CD4-positive, CD25-positive, alpha-beta regulatory T cell (primary cell): ENCODE results near the gene PLSCR5. TPM values are rescaled to one million over a fixed set of nuclear protein-coding genes. Genes with fewer than 3 reads are reported as not detected.

ENCODE experiments used
- ATAC-seq, 2 donors: fragments of 150-1000 bp; cut with Tn5 transposase; one replicate each; pipeline ENCODE4 v1.10.0; 2021; ENCODE audit warnings: low read depth in 2 of 2, moderate number of reproducible peaks in 2 of 2, moderate library complexity in 1 of 2
- DNase-seq, 3 donors: peaks; one replicate each; pipeline versions ENCODE4 v3.0.0 to v3.0.0-alpha.2; 2012 to 2022; ENCODE audit warnings: mixed read lengths in 1 of 3
- H3K27ac ChIP-seq: one replicate; pipeline ENCODE4 v1.7.0; 2013; ENCODE audit warnings: mild to moderate bottlenecking, low read length; ENCODE audit not compliant: insufficient read depth, poor library complexity, severe bottlenecking
- H3K27me3 ChIP-seq: one replicate; pipeline ENCODE4 v1.7.0; 2013; ENCODE audit warnings: low read length; ENCODE audit not compliant: control insufficient read depth, insufficient read depth
- H3K36me3 ChIP-seq: one replicate; pipeline ENCODE4 v1.7.0; 2013; ENCODE audit warnings: mild to moderate bottlenecking, low read length, moderate library complexity; ENCODE audit not compliant: control insufficient read depth, insufficient read depth
- H3K4me1 ChIP-seq: 2 replicates; pipeline ENCODE4 v1.7.0; 2013; ENCODE audit warnings: mild to moderate bottlenecking, low read length; ENCODE audit not compliant: insufficient read depth, control insufficient read depth, poor library complexity, severe bottlenecking
- H3K4me3 ChIP-seq: one replicate; pipeline ENCODE4 v1.7.0; 2013; ENCODE audit warnings: low read depth, mild to moderate bottlenecking, low read length, moderate library complexity
- H3K9me3 ChIP-seq, 2 experiments: 1 replicate in 1 of 2; 2 replicates in 1 of 2; pipeline ENCODE4 v1.7.0; 2013; ENCODE audit warnings: low read length in 2 of 2, mild to moderate bottlenecking in 1 of 2, moderate library complexity in 1 of 2; ENCODE audit not compliant: control insufficient read depth in 2 of 2
- H3K27ac Mint-ChIP-seq, 3 donors: one replicate each; pipeline ENCODE4 v1.8.0; 2020 to 2022; ENCODE audit warnings: mild to moderate bottlenecking in 3 of 3, mixed read lengths in 3 of 3, moderate library complexity in 2 of 3
- H3K27me3 Mint-ChIP-seq: one replicate; pipeline ENCODE4 v1.8.0; 2022; ENCODE audit warnings: mild to moderate bottlenecking, mixed read lengths
- H3K36me3 Mint-ChIP-seq: one replicate; pipeline ENCODE4 v1.8.0; 2020; ENCODE audit warnings: mixed read lengths
- H3K4me1 Mint-ChIP-seq, 4 donors: one replicate each; pipeline ENCODE4 v1.8.0; 2020 to 2022; ENCODE audit warnings: mixed read lengths in 4 of 4, mild to moderate bottlenecking in 1 of 4
- H3K4me3 Mint-ChIP-seq, 4 donors: one replicate each; pipeline ENCODE4 v1.8.0; 2020 to 2022; ENCODE audit warnings: mild to moderate bottlenecking in 4 of 4, mixed read lengths in 4 of 4, moderate library complexity in 3 of 4
- H3K9me3 Mint-ChIP-seq, 7 donors: one replicate each; pipeline ENCODE4 v1.8.0; 2020 to 2022; ENCODE audit warnings: mixed read lengths in 7 of 7, mild to moderate bottlenecking in 3 of 7, moderate library complexity in 2 of 7
- polyA plus RNA-seq, 4 donors: library from polyadenylated mRNA; unstranded; fragments of 300-500 nt; fragmentation: Illumina TruSeq; gene quantifications; one replicate each; pipeline ENCODE4 v1.2.3, GENCODE V29; 2021
- total RNA-seq: library from RNA; stranded (reverse); gene quantifications from one replicate; pipeline ENCODE4 v1.2.3, GENCODE V29; 2022

The PLSCR5 gene
- total and polyA plus RNA-seq, 5 donors from 2014 or later, result not detected

DNA sequence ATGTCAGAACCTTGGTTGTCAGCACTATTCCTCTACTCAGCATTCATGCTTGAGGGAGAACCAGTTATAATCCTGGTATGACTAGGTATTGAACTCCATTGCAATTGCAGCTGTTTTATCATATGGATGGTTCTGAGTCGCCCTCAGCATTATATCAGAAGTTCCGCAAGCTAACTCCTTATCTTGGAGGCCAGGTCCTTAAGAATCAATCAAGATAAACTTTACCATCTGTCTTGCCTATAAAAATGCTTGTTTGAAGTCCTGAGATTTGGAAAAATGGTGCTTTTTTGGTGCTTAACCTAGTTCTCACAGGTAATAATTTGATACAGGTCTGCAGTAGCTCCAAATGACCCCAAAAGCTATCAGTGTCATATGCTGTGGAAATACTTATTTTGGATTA, 44.5 kb downstream of the PLSCR5 start:
- Histone ChIP-seq H3K27ac (no peak overlapping the region), H3K9me3 (no peaks in the 10 kb centered on the region), H3K4me1 (no peaks in the 10 kb centered on the region), H3K27me3 (peaks cover 2% of the 10 kb centered on the region), H3K36me3 (no peaks in the 10 kb centered on the region), H3K4me3 (no peak overlapping the region)
- H3K27me3 Mint-ChIP-seq, result peaks cover 9% of the 10 kb centered on the region
- ATAC-seq (no peak), DNase-seq (no peak)
- no peak overlapping the region for H3K4me3 Mint-ChIP-seq
- H3K9me3 Mint-ChIP-seq, result peaks cover 0 to 1% (median 0%) of the 10 kb centered on the region in 7 donors
- no peaks in the 10 kb centered on the region for H3K4me1 Mint-ChIP-seq
- no peak overlapping the region for H3K27ac Mint-ChIP-seq
- H3K36me3 Mint-ChIP-seq, result no peaks in the 10 kb centered on the region

DNA sequence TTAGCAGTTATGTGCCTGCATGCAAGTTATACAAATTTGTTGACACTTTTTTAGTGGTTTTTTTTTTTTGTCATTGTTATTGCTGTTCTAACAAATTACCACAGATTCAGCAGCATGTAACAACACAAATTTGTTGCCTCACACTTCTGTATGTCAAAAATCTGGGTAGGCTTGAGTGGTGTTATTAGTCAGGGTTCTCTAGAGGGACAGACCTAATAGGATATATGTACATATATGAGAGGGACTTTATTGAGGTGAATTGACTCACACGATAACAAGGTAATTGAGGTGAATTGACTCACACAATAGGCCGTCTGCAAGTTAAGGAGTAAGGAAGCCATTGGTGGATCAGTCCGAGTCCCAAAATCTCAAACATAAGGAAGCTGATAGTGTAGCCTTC, 45.8 kb downstream of the PLSCR5 start:
- Mint-ChIP-seq H3K27me3 (peaks cover 9% of the 10 kb centered on the region), H3K4me3 (no peak overlapping the region), H3K27ac (no peak overlapping the region), H3K36me3 (no peaks in the 10 kb centered on the region), H3K4me1 (no peaks in the 10 kb centered on the region), H3K9me3 (peaks cover 0 to 1% (median 0%) of the 10 kb centered on the region in 7 donors)
- ATAC-seq (no peak), DNase-seq (no peak)
- Histone ChIP-seq H3K9me3 (no peaks in the 10 kb centered on the region), H3K36me3 (no peaks in the 10 kb centered on the region), H3K27ac (no peak overlapping the region), H3K4me1 (no peaks in the 10 kb centered on the region), H3K4me3 (no peak overlapping the region), H3K27me3 (peaks cover 2% of the 10 kb centered on the region)

DNA sequence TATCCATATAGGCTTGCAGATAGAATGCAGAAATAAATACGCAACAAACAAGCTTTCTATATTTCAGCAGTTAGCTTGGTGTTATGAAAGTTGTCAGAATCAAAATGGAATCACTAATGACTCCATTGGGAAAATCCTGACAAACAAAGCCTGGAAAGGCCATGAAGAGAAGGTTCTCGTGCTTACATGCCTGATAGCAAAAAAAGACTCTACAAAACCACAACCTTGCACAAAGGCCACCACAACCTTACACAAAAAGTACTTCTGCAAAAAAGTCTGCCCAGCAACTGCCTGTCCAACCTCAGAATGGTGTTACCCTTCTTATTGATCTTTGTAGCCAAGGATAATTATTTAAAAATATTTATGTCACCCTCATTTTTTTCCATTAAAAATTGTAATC, 46.4 kb downstream of the PLSCR5 start:
- H3K4me1 Mint-ChIP-seq, result no peaks in the 10 kb centered on the region

DNA sequence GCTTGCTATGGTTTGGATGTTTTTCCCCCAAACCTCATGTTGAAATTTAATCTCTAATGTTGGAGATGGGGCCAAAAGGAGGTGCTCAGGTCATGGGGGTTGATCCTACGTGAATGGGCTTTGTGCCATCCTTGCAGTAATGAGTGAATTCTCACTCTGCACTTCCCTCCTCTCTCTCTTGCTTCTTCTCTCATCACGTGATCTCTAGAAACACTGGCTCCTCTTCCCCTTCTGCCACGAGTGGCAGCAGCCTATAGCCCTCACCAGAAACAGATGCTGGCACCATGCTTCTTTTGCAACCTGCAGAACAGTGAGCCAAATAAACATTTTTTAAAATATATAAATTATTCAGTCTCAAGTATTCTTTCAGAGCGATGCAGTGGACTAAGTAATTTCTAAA, 47.4 kb downstream of the PLSCR5 start:
- no peak overlapping the region for H3K4me3 Mint-ChIP-seq
- H3K4me1 Mint-ChIP-seq, result no peaks in the 10 kb centered on the region
- no peaks in the 10 kb centered on the region for H3K9me3 ChIP-seq
- no peaks in the 10 kb centered on the region for H3K36me3 ChIP-seq
- H3K4me3 ChIP-seq, result no peak overlapping the region
- no peak overlapping the region for H3K27ac ChIP-seq
- H3K27me3 Mint-ChIP-seq, result peaks cover 4% of the 10 kb centered on the region
- no peaks in the 10 kb centered on the region for H3K36me3 Mint-ChIP-seq
- no peaks in the 10 kb centered on the region for H3K4me1 ChIP-seq
- H3K27ac Mint-ChIP-seq, result no peak overlapping the region
- no peak for DNase-seq
- no peak for ATAC-seq
- peaks cover 0 to 1% (median 0%) of the 10 kb centered on the region in 7 donors for H3K9me3 Mint-ChIP-seq
- peaks cover 2% of the 10 kb centered on the region for H3K27me3 ChIP-seq

More for the DNA sequence above, 46.4 kb downstream of the PLSCR5 start:
- no peak overlapping the region for H3K27ac ChIP-seq
- Mint-ChIP-seq H3K36me3 (no peaks in the 10 kb centered on the region), H3K9me3 (peaks cover 0 to 1% (median 0%) of the 10 kb centered on the region in 7 donors), H3K4me3 (no peak overlapping the region), H3K27ac (no peak overlapping the region), H3K27me3 (peaks cover 9% of the 10 kb centered on the region)
- no peaks in the 10 kb centered on the region for H3K36me3 ChIP-seq
- H3K9me3 ChIP-seq, result no peaks in the 10 kb centered on the region
- H3K27me3 ChIP-seq, result peaks cover 2% of the 10 kb centered on the region
- no peak for ATAC-seq
- no peak overlapping the region for H3K4me3 ChIP-seq
- no peak for DNase-seq
- no peaks in the 10 kb centered on the region for H3K4me1 ChIP-seq

DNA sequence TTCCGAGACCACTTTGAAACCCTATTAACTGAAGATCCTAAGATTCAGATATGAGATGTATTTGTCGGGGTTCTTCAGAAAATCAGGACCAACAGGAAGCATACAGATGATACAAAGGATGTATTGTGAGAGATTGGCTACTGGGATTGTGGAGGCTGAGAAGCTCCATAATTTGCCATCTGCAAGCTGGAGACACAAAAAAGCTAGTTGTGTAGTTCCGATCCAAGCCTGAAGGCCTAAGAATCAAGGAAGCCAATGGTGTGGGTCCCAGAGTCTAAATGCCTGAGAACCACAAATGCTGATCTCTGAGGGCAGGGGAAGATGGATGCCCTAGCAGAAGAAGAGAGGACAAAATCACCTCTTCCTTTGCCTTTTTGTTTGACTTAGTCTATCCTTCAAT, 49.8 kb downstream of the PLSCR5 start:
- Histone ChIP-seq H3K27me3 (peaks cover 2% of the 10 kb centered on the region), H3K9me3 (no peaks in the 10 kb centered on the region), H3K27ac (no peak overlapping the region), H3K4me3 (no peak overlapping the region), H3K36me3 (no peaks in the 10 kb centered on the region), H3K4me1 (no peaks in the 10 kb centered on the region)
- H3K27me3 Mint-ChIP-seq, result peaks cover 3% of the 10 kb centered on the region
- H3K36me3 Mint-ChIP-seq, result no peaks in the 10 kb centered on the region
- peaks cover 0 to 1% (median 0%) of the 10 kb centered on the region in 7 donors for H3K9me3 Mint-ChIP-seq
- H3K27ac Mint-ChIP-seq, result no peak overlapping the region
- peaks cover 0 to 8% (median 5%) of the 10 kb centered on the region in 4 donors for H3K4me1 Mint-ChIP-seq
- DNase-seq (no peak), ATAC-seq (no peak)
- no peak overlapping the region for H3K4me3 Mint-ChIP-seq

DNA sequence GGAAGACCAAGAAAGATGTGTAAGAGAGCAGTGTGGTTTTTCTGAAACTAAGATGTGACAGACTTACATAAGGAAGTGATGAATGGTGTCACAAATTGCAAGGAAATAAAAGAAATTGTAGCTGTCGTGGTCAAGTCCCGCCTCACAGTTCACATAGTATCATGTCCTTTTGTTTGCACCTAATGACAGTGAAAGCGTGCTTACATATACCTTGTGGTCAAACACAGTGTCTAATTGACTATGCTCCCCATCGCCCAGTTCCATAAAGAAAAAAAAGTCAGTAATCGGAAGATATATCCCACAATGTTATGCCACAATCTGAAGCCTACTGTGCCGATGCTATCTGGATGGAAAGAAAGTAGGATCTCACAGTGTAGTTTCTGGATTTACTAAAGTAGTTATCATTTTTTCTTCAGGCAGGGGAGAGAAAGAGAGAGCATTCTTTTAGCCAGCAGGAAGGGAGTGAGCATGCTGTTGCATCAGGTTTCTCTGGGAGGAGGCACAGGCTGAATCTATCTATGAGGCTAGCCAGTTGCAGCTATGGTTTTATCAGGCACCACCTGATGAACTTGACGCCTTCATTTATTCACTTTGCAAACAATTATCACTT, 50.9 kb downstream of the PLSCR5 start:
- H3K27me3 Mint-ChIP-seq, result peaks cover 5% of the 10 kb centered on the region
- no peak for DNase-seq
- Histone ChIP-seq H3K27me3 (peaks cover 2% of the 10 kb centered on the region), H3K4me3 (no peak overlapping the region), H3K4me1 (no peaks in the 10 kb centered on the region), H3K27ac (no peak overlapping the region), H3K9me3 (no peaks in the 10 kb centered on the region), H3K36me3 (no peaks in the 10 kb centered on the region)
- no peak overlapping the region for H3K4me3 Mint-ChIP-seq
- H3K36me3 Mint-ChIP-seq, result no peaks in the 10 kb centered on the region
- H3K9me3 Mint-ChIP-seq, result peaks cover 0 to 1% (median 0%) of the 10 kb centered on the region in 7 donors
- H3K27ac Mint-ChIP-seq, result no peak overlapping the region
- no peak for ATAC-seq
- peaks cover 0 to 14% (median 9%) of the 10 kb centered on the region in 4 donors for H3K4me1 Mint-ChIP-seq

DNA sequence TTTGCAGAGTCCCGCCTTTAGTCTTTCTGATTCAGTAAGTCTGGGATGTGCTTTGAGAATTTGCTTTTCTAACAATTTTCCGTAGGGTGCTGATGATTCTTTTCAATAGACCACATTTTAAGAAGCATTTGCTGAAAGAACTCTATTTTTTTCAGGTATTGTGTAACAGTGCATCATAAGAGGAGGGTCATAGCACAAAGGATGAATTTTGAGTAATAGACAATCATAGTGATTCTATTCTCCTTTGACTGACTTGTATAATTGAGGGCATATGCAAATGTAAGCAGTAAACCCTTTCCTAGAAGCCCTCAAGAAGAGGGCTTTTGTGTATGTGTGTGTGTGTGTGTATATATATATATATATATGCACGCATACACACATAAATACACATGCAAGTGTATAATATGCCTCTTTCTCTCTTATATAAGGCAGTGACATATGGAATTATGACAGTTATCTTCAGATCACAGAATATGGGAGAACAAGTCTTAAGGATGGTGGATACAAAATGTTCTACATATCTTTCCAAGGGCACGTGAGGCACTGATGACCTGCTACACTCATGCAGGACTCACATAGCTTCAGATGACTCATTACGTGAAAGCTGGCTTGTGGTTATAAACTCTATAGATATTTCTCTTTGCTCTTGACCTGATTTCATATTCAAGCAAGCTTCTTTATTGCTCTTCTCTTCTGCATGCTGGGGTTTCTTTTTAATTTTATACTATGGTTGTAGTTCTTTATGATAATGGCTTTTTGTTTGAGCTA, 54.2 kb downstream of the PLSCR5 start:
- H3K27ac ChIP-seq, result no peak overlapping the region
- ATAC-seq, result peak; percentile 13 to 42
- H3K4me3 Mint-ChIP-seq, result peak overlapping the region in 1 of 4 donors; percentile 31
- peaks cover 0 to under 1% (median 0%) of the 10 kb centered on the region in 7 donors for H3K9me3 Mint-ChIP-seq
- no peak overlapping the region for H3K4me3 ChIP-seq
- H3K4me1 ChIP-seq, result no peaks in the 10 kb centered on the region
- peaks cover 2% of the 10 kb centered on the region for H3K27me3 ChIP-seq
- no peaks in the 10 kb centered on the region for H3K9me3 ChIP-seq
- peaks cover 0 to 29% (median 20%) of the 10 kb centered on the region in 4 donors for H3K4me1 Mint-ChIP-seq
- no peaks in the 10 kb centered on the region for H3K36me3 Mint-ChIP-seq
- peak overlapping the region in 1 of 3 donors; percentile 3 for H3K27ac Mint-ChIP-seq
- DNase-seq, result peak in 1 of 3 donors; percentile 53
- no peaks in the 10 kb centered on the region for H3K36me3 ChIP-seq
- H3K27me3 Mint-ChIP-seq, result peaks cover 5% of the 10 kb centered on the region
